GM06990 (cell line): Measurements from ENCODE around the gene PARP3.
"Not testable (repeated sequence)": the region's sequence is repeated elsewhere in the genome, so short reads cannot be mapped to it uniquely, and the experiment has no call there.

Experiments used
- DNase-seq: peaks from one replicate; pipeline ENCODE4 v3.0.0-alpha.2; 2011; ENCODE audit not compliant: insufficient read length; ENCODE audit errors: extremely low read depth
- H3K27me3 ChIP-seq: replicated peaks from 2 replicates; pipeline ENCODE4 v1.6.0; 2011; ENCODE audit warnings: low read length; ENCODE audit not compliant: control insufficient read depth, insufficient read depth
- H3K36me3 ChIP-seq: 2 replicates; pipeline ENCODE4 v1.5.1; 2011; ENCODE audit warnings: low read length; ENCODE audit not compliant: control insufficient read depth, insufficient read depth
- H3K4me3 ChIP-seq: replicated peaks from 2 replicates; pipeline ENCODE4 v1.5.1; 2011; ENCODE audit warnings: low read depth, mild to moderate bottlenecking, control low read depth, low read length
- TF ChIP-seq, protein P1 (sequence below): IDR thresholded peaks from 2 replicates; pipeline ENCODE4 v1.5.1; 2011; ENCODE audit warnings: low read length, control low read depth, mild to moderate bottlenecking, inconsistent platforms; ENCODE audit not compliant: insufficient read depth, poor library complexity, severe bottlenecking

PARP3 gene

DNA sequence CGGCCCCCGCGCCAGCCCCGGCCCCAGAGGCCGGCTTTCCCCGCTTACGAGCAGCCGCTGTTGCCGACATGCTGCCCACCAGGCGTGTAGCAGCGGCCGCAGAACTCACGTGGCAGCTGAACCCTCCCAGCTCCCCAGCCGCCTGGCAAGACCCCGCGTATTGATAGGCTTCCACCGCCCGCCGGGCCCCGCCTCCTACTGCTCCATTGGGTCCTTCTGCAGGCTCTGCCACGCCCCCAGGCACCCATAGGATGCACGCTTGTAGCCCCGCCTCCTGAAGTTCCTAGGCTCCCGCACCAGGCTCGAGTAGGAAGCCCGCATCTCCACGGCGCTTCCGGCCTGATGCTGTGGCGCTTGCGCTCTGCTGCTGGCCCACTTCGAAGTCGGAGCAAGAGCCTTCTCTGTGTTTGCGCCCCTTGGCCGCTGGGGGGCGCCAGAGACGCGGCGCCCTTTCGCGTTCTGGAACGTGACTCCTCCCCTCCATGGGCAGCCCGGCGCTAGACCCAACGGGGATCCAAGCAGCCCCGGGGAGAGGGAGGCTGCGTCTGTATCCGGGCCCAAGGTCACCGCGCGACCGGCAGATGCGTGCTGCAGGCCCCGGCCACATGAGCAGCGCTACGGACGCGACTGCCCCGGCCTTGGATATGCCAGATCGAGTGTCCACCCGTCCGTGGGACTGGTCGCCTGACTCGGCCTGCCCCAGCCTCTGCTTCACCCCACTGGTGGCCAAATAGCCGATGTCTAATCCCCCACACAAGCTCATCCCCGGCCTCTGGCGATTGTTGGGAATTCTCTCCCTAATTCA is at the start of gene PARP3, which contains the start of gene RRP9:
TSS of gene PARP3 (plus strand) at position 566 of the 805 bp plus-strand sequence. CDS start 993 bp downstream, outside the sequence.
TSS of gene RRP9 (minus strand) at position 107 of the 805 bp plus-strand sequence. CDS start at position 70, 37 bp downstream.
- peak; percentile 100 for DNase-seq
- H3K27me3 ChIP-seq: no peaks in the 10 kb centered on the region
- H3K4me3 ChIP-seq: peak within 1 kb of the TSS; percentile 91
- H3K36me3 ChIP-seq: peaks cover 25% of the 10 kb centered on the region
- TF ChIP-seq, protein P1, sequence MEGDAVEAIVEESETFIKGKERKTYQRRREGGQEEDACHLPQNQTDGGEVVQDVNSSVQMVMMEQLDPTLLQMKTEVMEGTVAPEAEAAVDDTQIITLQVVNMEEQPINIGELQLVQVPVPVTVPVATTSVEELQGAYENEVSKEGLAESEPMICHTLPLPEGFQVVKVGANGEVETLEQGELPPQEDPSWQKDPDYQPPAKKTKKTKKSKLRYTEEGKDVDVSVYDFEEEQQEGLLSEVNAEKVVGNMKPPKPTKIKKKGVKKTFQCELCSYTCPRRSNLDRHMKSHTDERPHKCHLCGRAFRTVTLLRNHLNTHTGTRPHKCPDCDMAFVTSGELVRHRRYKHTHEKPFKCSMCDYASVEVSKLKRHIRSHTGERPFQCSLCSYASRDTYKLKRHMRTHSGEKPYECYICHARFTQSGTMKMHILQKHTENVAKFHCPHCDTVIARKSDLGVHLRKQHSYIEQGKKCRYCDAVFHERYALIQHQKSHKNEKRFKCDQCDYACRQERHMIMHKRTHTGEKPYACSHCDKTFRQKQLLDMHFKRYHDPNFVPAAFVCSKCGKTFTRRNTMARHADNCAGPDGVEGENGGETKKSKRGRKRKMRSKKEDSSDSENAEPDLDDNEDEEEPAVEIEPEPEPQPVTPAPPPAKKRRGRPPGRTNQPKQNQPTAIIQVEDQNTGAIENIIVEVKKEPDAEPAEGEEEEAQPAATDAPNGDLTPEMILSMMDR: peak; percentile 98

DNA sequence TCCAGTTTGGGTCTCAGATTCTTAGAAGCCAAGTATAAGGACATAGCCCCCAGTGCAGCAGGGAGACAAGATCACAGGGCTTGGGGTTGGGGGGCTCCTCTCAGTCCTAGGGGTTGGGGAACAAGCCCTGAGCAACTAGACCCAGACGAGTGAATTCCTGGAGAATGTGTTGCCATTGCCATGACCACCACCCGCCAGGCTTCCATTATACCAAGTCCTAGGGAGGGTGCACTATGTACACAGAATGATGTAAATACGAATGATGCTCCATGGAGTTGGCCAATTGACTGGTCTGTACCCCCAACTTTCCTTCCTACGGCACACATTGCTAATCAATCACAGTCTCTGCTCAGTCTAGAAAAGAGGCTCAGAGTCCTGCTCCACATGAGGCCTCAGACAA is 47.8 kb upstream of the PARP3 start:
- Histone ChIP-seq H3K36me3 (no peaks in the 10 kb centered on the region), H3K27me3 (0 out of 2 replicates have a peak, but pooled peaks cover 1% of the 10 kb centered on the region), H3K4me3 (no peak overlapping the region)
- no peak for DNase-seq
- TF ChIP-seq, protein P1: no peak

DNA sequence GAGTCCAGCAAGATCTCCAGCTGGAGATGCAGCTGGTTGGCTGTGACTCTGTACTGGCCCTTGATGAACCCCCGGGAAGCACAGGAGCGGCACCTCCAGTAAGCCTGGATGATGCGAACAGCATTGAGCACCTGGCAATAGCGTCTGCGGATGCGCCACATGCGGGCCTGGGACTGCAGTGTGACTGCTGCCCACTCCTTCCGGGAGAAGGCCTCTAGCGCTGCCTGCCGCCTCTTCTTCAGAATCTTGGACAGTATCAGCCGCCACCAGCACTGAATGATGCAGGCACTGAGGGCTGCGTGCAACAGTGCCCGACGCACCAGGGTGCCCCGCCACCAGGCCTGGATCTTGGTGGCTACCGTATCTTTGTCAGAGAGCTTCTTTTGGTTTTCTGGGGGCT is 47.2 kb upstream of the PARP3 start:
- H3K36me3 ChIP-seq: no peaks in the 10 kb centered on the region
- no peak overlapping the region for H3K4me3 ChIP-seq
- TF ChIP-seq, protein P1: no peak
- no peak for DNase-seq
- H3K27me3 ChIP-seq: 0 out of 2 replicates have a peak, but pooled peaks cover 1% of the 10 kb centered on the region

DNA sequence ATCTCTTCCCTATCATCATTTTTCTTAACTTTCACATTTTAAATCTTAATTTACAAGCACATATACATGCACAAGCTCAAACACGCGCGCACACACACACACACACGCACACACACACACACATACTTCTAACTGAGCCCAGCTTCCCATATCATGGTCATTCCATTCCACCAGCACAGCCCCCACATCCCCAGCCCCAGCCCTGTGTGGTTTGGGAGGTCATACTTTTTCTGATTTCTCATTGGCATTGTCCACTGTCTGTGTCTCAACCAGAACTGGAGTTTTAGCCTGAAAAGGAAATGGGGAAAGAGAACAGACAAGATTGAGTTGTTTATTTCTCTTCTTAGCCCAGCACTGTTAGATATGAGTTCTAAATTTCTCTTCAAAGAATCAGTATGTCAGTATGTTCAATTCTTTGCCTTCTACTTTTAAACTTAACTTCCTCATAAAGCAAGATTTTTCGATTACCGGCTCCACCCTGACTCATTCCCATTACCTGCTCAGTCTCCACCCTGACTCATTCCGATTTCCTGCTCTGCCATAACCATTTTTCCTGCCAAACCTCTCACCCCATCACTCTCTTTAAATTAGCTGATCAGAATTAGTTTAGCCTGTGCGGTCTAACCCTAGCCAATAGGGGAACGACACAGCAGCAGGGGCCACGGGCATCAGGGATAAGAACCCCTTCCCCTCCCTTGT is 45.4 kb upstream of the PARP3 start:
- DNase-seq: no peak
- Histone ChIP-seq H3K27me3 (0 out of 2 replicates have a peak, but pooled peaks cover 1% of the 10 kb centered on the region), H3K4me3 (no peak overlapping the region), H3K36me3 (no peaks in the 10 kb centered on the region)
- TF ChIP-seq, protein P1: no peak

DNA sequence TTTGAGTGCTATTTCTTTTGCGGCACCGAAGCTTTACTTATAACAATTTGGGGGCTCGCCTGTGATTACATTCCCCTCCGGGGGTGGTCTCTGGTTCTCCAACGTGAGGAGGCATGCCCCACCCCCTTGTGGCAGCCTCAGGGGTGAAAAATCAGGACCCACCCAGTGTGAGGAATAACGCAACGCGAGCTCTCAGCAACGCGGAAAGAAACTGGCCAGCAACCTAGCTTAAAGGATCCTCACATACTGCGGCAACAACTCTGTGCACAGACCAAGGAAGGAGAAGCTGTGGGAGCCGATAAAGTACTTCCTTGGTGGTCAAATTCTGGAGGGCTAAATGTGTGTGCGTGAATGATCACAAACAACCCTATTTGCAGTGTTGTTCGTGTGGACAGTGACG is 44.8 kb upstream of the PARP3 start:
- no peaks in the 10 kb centered on the region for H3K36me3 ChIP-seq
- no peak overlapping the region for H3K4me3 ChIP-seq
- 0 out of 2 replicates have a peak, but pooled peaks cover 1% of the 10 kb centered on the region for H3K27me3 ChIP-seq
- no peak for DNase-seq
- TF ChIP-seq, protein P1: no peak

DNA sequence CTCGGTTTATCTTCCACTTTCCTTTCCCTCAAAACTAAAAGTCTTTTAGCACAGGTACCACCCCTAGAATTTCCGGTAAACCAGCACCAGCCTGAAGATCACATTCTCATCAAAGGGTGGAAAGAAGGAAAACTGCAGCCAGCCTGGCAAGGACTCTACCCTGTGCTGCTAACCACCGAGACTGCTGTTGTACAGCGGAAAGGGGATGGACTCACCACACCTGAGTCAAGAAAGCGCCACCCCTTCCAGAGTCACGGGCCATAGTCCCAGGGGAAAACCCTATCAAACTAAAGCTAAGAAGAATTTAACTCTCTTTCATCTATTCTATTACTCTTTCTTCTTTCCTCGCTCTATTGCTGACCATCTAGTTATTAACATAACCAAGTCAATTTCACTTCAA is 42.1 kb upstream of the PARP3 start:
- not testable (repeated sequence) for DNase-seq, H3K27me3 ChIP-seq, H3K36me3 ChIP-seq, H3K4me3 ChIP-seq

DNA sequence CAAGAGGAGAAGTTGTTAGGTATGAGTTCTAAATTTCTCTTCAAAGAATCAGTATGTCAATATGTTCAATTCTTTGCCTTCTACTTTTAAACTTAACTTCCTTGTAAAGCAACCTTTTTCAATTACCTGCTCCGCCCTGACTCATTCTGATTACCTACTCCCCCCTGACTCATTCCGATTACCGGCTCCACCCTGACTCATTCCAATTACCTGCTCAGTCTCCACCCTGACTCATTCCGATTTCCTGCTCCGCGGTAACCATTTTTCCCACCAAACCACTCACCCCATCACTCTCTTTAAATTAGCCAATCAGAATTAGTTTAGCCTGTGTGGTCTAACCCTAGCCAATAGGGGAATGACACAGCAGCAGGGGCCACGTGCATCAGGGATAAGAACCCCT is 39.8 kb upstream of the PARP3 start:
- DNase-seq: not testable (repeated sequence)

More for the DNA sequence above, 39.8 kb upstream of the PARP3 start:
- H3K27me3 ChIP-seq, H3K36me3 ChIP-seq, H3K4me3 ChIP-seq: not testable (repeated sequence)
